Measurements from ENCODE around the gene KCNT1. TPM values are rescaled to one million over a fixed set of nuclear protein-coding genes. Genes with fewer than 3 reads are reported as not detected.

KCNT1 gene
- total and polyA plus RNA-seq, 10 of the 15 experiments (the other 5 are each of a cell fraction or from before 2014, with no cell fraction given) = not detected

- CTCF ChIA-PET = no interaction called here
- SMC1A ChIA-PET (ENCODE audit: uncharacterized antibody, unreplicated experiment) = no interaction called here
- H3K4me2 ChIP-seq (ENCODE audit: control insufficient read depth, insufficient read depth) = no peak overlapping the region
- no peak overlapping the region for H2AFZ ChIP-seq (ENCODE audit: control insufficient read depth, low read depth, low read length)
- no peak overlapping the region for H3K9ac ChIP-seq (ENCODE audit: control insufficient read depth, insufficient read depth, low read length)
- no peaks in the 10 kb centered on the region for H3K79me2 ChIP-seq (ENCODE audit: control insufficient read depth, insufficient read depth, low read length)
- H3K9me3 ChIP-seq (replicated peaks; ENCODE audit: control insufficient read depth, insufficient read depth, low read length) = no peaks in the 10 kb centered on the region
- WGBS (ENCODE audit: insufficient coverage, insufficient replicate concordance, low lambda C conversion rate, missing lambda C conversion rate) = 2% methylated on average over 16 of the region's 16 CpGs
- no peak for TF ChIP-seq MTA2 (IDR thresholded peaks at IDR 0.05; ENCODE audit: low read depth)
- TF ChIP-seq JUNB (IDR thresholded peaks at IDR 0.05) = no peak
- no peak for TF ChIP-seq SIX5 (IDR thresholded peaks at IDR 0.05; ENCODE audit: low read depth, low read length, severe bottlenecking)
- no peak for TF ChIP-seq BHLHE40 (IDR thresholded peaks at IDR 0.05; ENCODE audit: borderline replicate concordance in 1 of 2, low read depth in 2 of 2, low read length in 1 of 2)
- TF ChIP-seq RAD21 (IDR thresholded peaks at IDR 0.05; ENCODE audit: insufficient read depth, low read depth, low read length) = no peak
- TF ChIP-seq TCF12 (IDR thresholded peaks at IDR 0.05; ENCODE audit: low read depth, low read length) = no peak
- no peak for TF ChIP-seq CHD2 (IDR thresholded peaks at IDR 0.05; ENCODE audit: borderline replicate concordance, low read depth, low read length)
- no peaks in the 10 kb centered on the region for H4K20me1 ChIP-seq (ENCODE audit: control insufficient read depth, insufficient read depth)
- no peaks in the 10 kb centered on the region for H3K36me3 ChIP-seq (ENCODE audit: control insufficient read depth in 2 of 2, insufficient read depth in 2 of 2, low read length in 1 of 2)
- FAIRE-seq (no peak), DNase-seq (ENCODE audit: low read depth, low spot score) (no peak), ATAC-seq (no peak)
- RAD21 ChIA-PET (ENCODE audit: unreplicated experiment) = no interaction called here
- in situ Hi-C loops (cut with MboI) (no loop called here), intact Hi-C loops (cut with micrococcal nuclease; ENCODE audit: unreplicated experiment) (no loop called here)
- no peak overlapping the region for H3K4me3 ChIP-seq
- no peaks in the 10 kb centered on the region for H3K4me1 ChIP-seq (ENCODE audit: control insufficient read depth, insufficient read depth, low read length)
- BruUV-seq (replicated peaks) = no TSS peak
- H3K27me3 ChIP-seq (replicated peaks in 1 of 2; ENCODE audit: control insufficient read depth in 2 of 2, insufficient read depth in 2 of 2, low read length in 1 of 2) = peaks cover 0 to 7% of the 10 kb centered on the region in 2 experiments; a peak in 2 of 4 replicates
- POLR2A ChIA-PET = no interaction called here
- H3K27ac ChIP-seq (ENCODE audit: control insufficient read depth, insufficient read depth) = no peak overlapping the region
These were observed 10.8 kb downstream of the KCNT1 start for GRCh38 chr9:135712613-135713295.

Measured in GM12878 (cell line).